Measurements from ENCODE around the gene DNAJC1.

- TF ChIP-seq, protein P1, sequence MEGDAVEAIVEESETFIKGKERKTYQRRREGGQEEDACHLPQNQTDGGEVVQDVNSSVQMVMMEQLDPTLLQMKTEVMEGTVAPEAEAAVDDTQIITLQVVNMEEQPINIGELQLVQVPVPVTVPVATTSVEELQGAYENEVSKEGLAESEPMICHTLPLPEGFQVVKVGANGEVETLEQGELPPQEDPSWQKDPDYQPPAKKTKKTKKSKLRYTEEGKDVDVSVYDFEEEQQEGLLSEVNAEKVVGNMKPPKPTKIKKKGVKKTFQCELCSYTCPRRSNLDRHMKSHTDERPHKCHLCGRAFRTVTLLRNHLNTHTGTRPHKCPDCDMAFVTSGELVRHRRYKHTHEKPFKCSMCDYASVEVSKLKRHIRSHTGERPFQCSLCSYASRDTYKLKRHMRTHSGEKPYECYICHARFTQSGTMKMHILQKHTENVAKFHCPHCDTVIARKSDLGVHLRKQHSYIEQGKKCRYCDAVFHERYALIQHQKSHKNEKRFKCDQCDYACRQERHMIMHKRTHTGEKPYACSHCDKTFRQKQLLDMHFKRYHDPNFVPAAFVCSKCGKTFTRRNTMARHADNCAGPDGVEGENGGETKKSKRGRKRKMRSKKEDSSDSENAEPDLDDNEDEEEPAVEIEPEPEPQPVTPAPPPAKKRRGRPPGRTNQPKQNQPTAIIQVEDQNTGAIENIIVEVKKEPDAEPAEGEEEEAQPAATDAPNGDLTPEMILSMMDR (optimal IDR thresholded peaks at IDR 0.05 in 1 of 3, IDR thresholded peaks at IDR 0.05 in 1 of 3, conservative IDR thresholded peaks at IDR 0.05 in 1 of 3; ENCODE audit: extremely low read depth in 1 of 3, insufficient read depth in 2 of 3, low read length in 3 of 3), result no peak
- no peak for TF ChIP-seq EZH2 (IDR thresholded peaks at IDR 0.05; ENCODE audit: low read length)
Measured at GRCh38 chr10:21764466-21765189, 238.9 kb downstream of the DNAJC1 start.
